Measurements from ENCODE around the gene METTL5.
A peak's percentile ranks its signal among the peaks of the same experiment; 100 is the strongest.
"Not testable (repeated sequence)": the region's sequence is repeated elsewhere in the genome, so short reads cannot be mapped to it uniquely, and the experiment has no call there.

Gene METTL5

GRCh38 chr2:169824373-169825333 is at the start of gene METTL5:
Gene METTL5, minus strand, starts transcription at chr2:169824905. Its CDS starts 308 bp downstream, at chr2:169824597.
- Histone ChIP-seq H3K36me3 (ENCODE audit: insufficient read depth, insufficient read length, low read length) (peaks cover 31% of the 10 kb centered on the region), H3K4me1 (ENCODE audit: insufficient read depth, insufficient read length) (no peaks in the 10 kb centered on the region), H3K9me3 (ENCODE audit: insufficient read depth, low read length) (no peaks in the 10 kb centered on the region), H3K4me3 (ENCODE audit: insufficient read length, low read depth) (peak within 1 kb of the TSS; percentile 87), H3K9ac (ENCODE audit: insufficient read length, low read depth) (peak within 1 kb of the TSS; percentile 88), H3K27me3 (ENCODE audit: insufficient read depth, insufficient read length) (no peaks in the 10 kb centered on the region)
- peak; percentile 81 for DNase-seq (ENCODE audit: low read depth, low spot score)
- TF ChIP-seq YY1 (IDR thresholded peaks at IDR 0.05; ENCODE audit: insufficient read depth, insufficient read length): no peak

GRCh38 chr2:169871994-169872393 is 47.3 kb upstream of the METTL5 start:
- Histone ChIP-seq H3K4me3 (ENCODE audit: insufficient read length, low read depth) (no peak overlapping the region), H3K36me3 (ENCODE audit: insufficient read depth, insufficient read length, low read length) (peaks cover 2% of the 10 kb centered on the region), H3K9me3 (ENCODE audit: insufficient read depth, low read length) (no peaks in the 10 kb centered on the region), H3K4me1 (ENCODE audit: insufficient read depth, insufficient read length) (no peaks in the 10 kb centered on the region), H3K27me3 (ENCODE audit: insufficient read depth, insufficient read length) (no peaks in the 10 kb centered on the region), H3K9ac (ENCODE audit: insufficient read length, low read depth) (no peak overlapping the region)
- no peak for TF ChIP-seq SUZ12 (IDR thresholded peaks at IDR 0.05; ENCODE audit: extremely low read depth, insufficient read depth, insufficient read length)
- no peak for TF ChIP-seq YY1 (IDR thresholded peaks at IDR 0.05; ENCODE audit: insufficient read depth, insufficient read length)
- TF ChIP-seq ZNF274 (IDR thresholded peaks at IDR 0.05; ENCODE audit: low read depth, low read length): no peak
- no peak for DNase-seq (ENCODE audit: low read depth, low spot score)

GRCh38 chr2:169871369-169871768 is 46.7 kb upstream of the METTL5 start:
- H3K36me3 ChIP-seq (ENCODE audit: insufficient read depth, insufficient read length, low read length); H3K9me3 ChIP-seq (ENCODE audit: insufficient read depth, low read length); H3K4me3 ChIP-seq (ENCODE audit: insufficient read length, low read depth); DNase-seq (ENCODE audit: low read depth, low spot score); H3K9ac ChIP-seq (ENCODE audit: insufficient read length, low read depth); H3K27me3 ChIP-seq (ENCODE audit: insufficient read depth, insufficient read length); H3K4me1 ChIP-seq (ENCODE audit: insufficient read depth, insufficient read length): not testable (repeated sequence)

GRCh38 chr2:169868951-169869350 is 44.2 kb upstream of the METTL5 start:
- Histone ChIP-seq H3K36me3 (ENCODE audit: insufficient read depth, insufficient read length, low read length) (no peaks in the 10 kb centered on the region), H3K9me3 (ENCODE audit: insufficient read depth, low read length) (no peaks in the 10 kb centered on the region), H3K9ac (ENCODE audit: insufficient read length, low read depth) (no peak overlapping the region), H3K4me3 (ENCODE audit: insufficient read length, low read depth) (no peak overlapping the region), H3K27me3 (ENCODE audit: insufficient read depth, insufficient read length) (no peaks in the 10 kb centered on the region), H3K4me1 (ENCODE audit: insufficient read depth, insufficient read length) (no peaks in the 10 kb centered on the region)
- TF ChIP-seq YY1 (IDR thresholded peaks at IDR 0.05; ENCODE audit: insufficient read depth, insufficient read length) (no peak), ZNF274 (IDR thresholded peaks at IDR 0.05; ENCODE audit: low read depth, low read length) (no peak), SUZ12 (IDR thresholded peaks at IDR 0.05; ENCODE audit: extremely low read depth, insufficient read depth, insufficient read length) (no peak)
- DNase-seq (ENCODE audit: low read depth, low spot score): no peak

- no peaks in the 10 kb centered on the region for H3K4me1 ChIP-seq (ENCODE audit: insufficient read depth, insufficient read length)
- no peak overlapping the region for H3K9ac ChIP-seq (ENCODE audit: insufficient read length, low read depth)
- no peaks in the 10 kb centered on the region for H3K27me3 ChIP-seq (ENCODE audit: insufficient read depth, insufficient read length)
- TF ChIP-seq YY1 (IDR thresholded peaks at IDR 0.05; ENCODE audit: insufficient read depth, insufficient read length) (no peak), ZNF274 (IDR thresholded peaks at IDR 0.05; ENCODE audit: low read depth, low read length) (no peak), SUZ12 (IDR thresholded peaks at IDR 0.05; ENCODE audit: extremely low read depth, insufficient read depth, insufficient read length) (no peak)
- H3K4me3 ChIP-seq (ENCODE audit: insufficient read length, low read depth): no peak overlapping the region
- no peak for DNase-seq (ENCODE audit: low read depth, low spot score)
- no peaks in the 10 kb centered on the region for H3K36me3 ChIP-seq (ENCODE audit: insufficient read depth, insufficient read length, low read length)
- no peaks in the 10 kb centered on the region; the same call in 1 of the 2 replicates for H3K9me3 ChIP-seq (ENCODE audit: insufficient read depth, low read length)
These were observed 42.9 kb upstream of the METTL5 start for GRCh38 chr2:169867579-169867978.

GRCh38 chr2:169866230-169866629 is 41.5 kb upstream of the METTL5 start:
- H3K4me3 ChIP-seq (ENCODE audit: insufficient read length, low read depth); DNase-seq (ENCODE audit: low read depth, low spot score); H3K4me1 ChIP-seq (ENCODE audit: insufficient read depth, insufficient read length); H3K27me3 ChIP-seq (ENCODE audit: insufficient read depth, insufficient read length); H3K9ac ChIP-seq (ENCODE audit: insufficient read length, low read depth); H3K36me3 ChIP-seq (ENCODE audit: insufficient read depth, insufficient read length, low read length); H3K9me3 ChIP-seq (ENCODE audit: insufficient read depth, low read length): not testable (repeated sequence)

GRCh38 chr2:169865492-169865891 is 40.8 kb upstream of the METTL5 start:
- H3K4me3 ChIP-seq (ENCODE audit: insufficient read length, low read depth): no peak overlapping the region
- TF ChIP-seq ZNF274 (IDR thresholded peaks at IDR 0.05; ENCODE audit: low read depth, low read length): no peak
- no peak for TF ChIP-seq YY1 (IDR thresholded peaks at IDR 0.05; ENCODE audit: insufficient read depth, insufficient read length)
- no peak for TF ChIP-seq SUZ12 (IDR thresholded peaks at IDR 0.05; ENCODE audit: extremely low read depth, insufficient read depth, insufficient read length)

More at GRCh38 chr2:169865492-169865891, 40.8 kb upstream of the METTL5 start:
- Histone ChIP-seq H3K9me3 (ENCODE audit: insufficient read depth, low read length) (no peaks in the 10 kb centered on the region; the same call in 1 of the 2 replicates), H3K9ac (ENCODE audit: insufficient read length, low read depth) (no peak overlapping the region), H3K4me1 (ENCODE audit: insufficient read depth, insufficient read length) (no peaks in the 10 kb centered on the region), H3K36me3 (ENCODE audit: insufficient read depth, insufficient read length, low read length) (peaks cover 3% of the 10 kb centered on the region), H3K27me3 (ENCODE audit: insufficient read depth, insufficient read length) (no peaks in the 10 kb centered on the region)
- DNase-seq (ENCODE audit: low read depth, low spot score): no peak
